Neuronal stem cell (in vitro differentiated cells): ENCODE results near the gene PRKN.

Source experiments
- DNase-seq: peaks from one replicate; pipeline ENCODE4 v3.0.0-alpha.2; 2013; ENCODE audit warnings: low spot score
- H2AFZ ChIP-seq: one replicate; pipeline ENCODE4 v1.6.1; 2013; ENCODE audit warnings: mild to moderate bottlenecking, low read length, inconsistent platforms
- H2AK5ac ChIP-seq: 2 replicates; pipeline ENCODE4 v1.6.1; 2013; ENCODE audit warnings: low read depth, mild to moderate bottlenecking, inconsistent platforms, low read length, moderate library complexity, mixed read lengths
- H2BK120ac ChIP-seq: 2 replicates; pipeline ENCODE4 v1.6.1; 2013; ENCODE audit warnings: low read depth, mild to moderate bottlenecking, inconsistent platforms, low read length, moderate library complexity, mixed read lengths
- H2BK12ac ChIP-seq: one replicate; pipeline ENCODE4 v1.6.1; 2013; ENCODE audit warnings: low read length, inconsistent platforms
- H2BK15ac ChIP-seq: 2 replicates; pipeline ENCODE4 v1.6.1; 2013; ENCODE audit warnings: mild to moderate bottlenecking, low read length, inconsistent platforms, mixed read lengths
- H2BK5ac ChIP-seq: one replicate; pipeline ENCODE4 v1.6.1; 2013; ENCODE audit warnings: inconsistent platforms, mild to moderate bottlenecking, low read length, moderate library complexity
- H3K14ac ChIP-seq: one replicate; pipeline ENCODE4 v1.6.1; 2013; ENCODE audit warnings: low read length, inconsistent platforms
- H3K18ac ChIP-seq: 2 replicates; pipeline ENCODE4 v1.6.1; 2013; ENCODE audit warnings: low read length, inconsistent platforms
- H3K23ac ChIP-seq: 2 replicates; pipeline ENCODE4 v1.6.1; 2013; ENCODE audit warnings: low read depth, mild to moderate bottlenecking, mixed read lengths, low read length, inconsistent platforms; ENCODE audit not compliant: poor library complexity
- H3K27ac ChIP-seq: replicated peaks from 3 replicates; pipeline ENCODE4 v1.5.1; 2013; ENCODE audit warnings: low read length, inconsistent platforms
- H3K27me3 ChIP-seq, 3 experiments: 2 replicates each; pipeline ENCODE4 v1.6.1; 2013; ENCODE audit warnings: low read length in 3 of 3, mild to moderate bottlenecking in 2 of 3, inconsistent platforms in 1 of 3, low read depth in 1 of 3, mixed read lengths in 1 of 3, moderate library complexity in 1 of 3; ENCODE audit not compliant: control insufficient read depth in 3 of 3, insufficient read depth in 3 of 3
- H3K36me3 ChIP-seq, 2 donors: replicated peaks in 1 of 2; 2 replicates each; pipeline ENCODE4 v1.6.1; 2013; ENCODE audit warnings: low read length in 2 of 2; ENCODE audit not compliant: control insufficient read depth in 2 of 2, insufficient read depth in 2 of 2
- H3K4ac ChIP-seq: 2 replicates; pipeline ENCODE4 v1.6.1; 2013; ENCODE audit warnings: inconsistent platforms, mild to moderate bottlenecking, low read length, moderate library complexity
- H3K4me1 ChIP-seq, 2 donors: 1 replicate in 1 of 2; 2 replicates in 1 of 2; pipeline ENCODE4 v1.6.1; 2013; ENCODE audit warnings: low read length in 2 of 2, low read depth in 1 of 2; ENCODE audit not compliant: control insufficient read depth in 2 of 2, insufficient read depth in 1 of 2
- H3K4me2 ChIP-seq: one replicate; pipeline ENCODE4 v1.6.1; 2013; ENCODE audit warnings: mild to moderate bottlenecking, low read length, inconsistent platforms; ENCODE audit not compliant: insufficient read depth, poor library complexity, severe bottlenecking
- H3K4me3 ChIP-seq, 2 donors: 2 replicates each; pipeline ENCODE4 v1.5.1; 2013; ENCODE audit warnings: low read length in 2 of 2, mild to moderate bottlenecking in 2 of 2, inconsistent platforms in 1 of 2, moderate library complexity in 1 of 2
- H3K79me1 ChIP-seq: one replicate; pipeline ENCODE4 v1.6.1; 2013; ENCODE audit warnings: low read depth, mild to moderate bottlenecking, inconsistent platforms, low read length, moderate library complexity
- H3K9ac ChIP-seq: one replicate; pipeline ENCODE4 v1.6.1; 2013; ENCODE audit warnings: mild to moderate bottlenecking, low read depth, low read length, inconsistent platforms; ENCODE audit not compliant: poor library complexity
- H3K9me3 ChIP-seq, 2 donors: replicated peaks in 1 of 2; 2 replicates each; pipeline versions ENCODE3 to v1.6.1; 2013; ENCODE audit warnings: low read length in 2 of 2, mild to moderate bottlenecking in 2 of 2, inconsistent platforms in 1 of 2, low read depth in 1 of 2, mixed read lengths in 1 of 2, moderate library complexity in 1 of 2; ENCODE audit not compliant: control insufficient read depth in 2 of 2, insufficient read depth in 1 of 2
- H4K8ac ChIP-seq: one replicate; pipeline ENCODE4 v1.6.1; 2013; ENCODE audit warnings: low read depth, mild to moderate bottlenecking, inconsistent platforms, low read length, moderate library complexity
- H4K91ac ChIP-seq: one replicate; pipeline ENCODE4 v1.6.1; 2013; ENCODE audit warnings: low read length, low read depth, mild to moderate bottlenecking, inconsistent platforms; ENCODE audit not compliant: poor library complexity
- WGBS, 2 donors: extraction: QIAGEN DNeasy Blood & Tissue Kit; methylation state at CpG; one replicate each; pipeline ENCODE4 v1.1.7; 2013; ENCODE audit warnings: missing lambda C conversion rate in 2 of 2, mixed read lengths in 1 of 2; ENCODE audit not compliant: insufficient read length in 2 of 2, insufficient replicate concordance in 1 of 2; ENCODE audit errors: extremely low coverage in 2 of 2; 5-methylcytosine and 5-hydroxymethylcytosine counted together

Gene PRKN

GRCh38 chr6:161369339-161369738, 1358.2 kb downstream of the PRKN start:
- H3K9me3 ChIP-seq: no peaks in the 10 kb centered on the region
- no peak overlapping the region for H3K4me2 ChIP-seq
- WGBS, 2 donors: no CpG with 5 or more reads among the region's 13 CpGs
- H2BK120ac ChIP-seq: no peak overlapping the region
- H3K14ac ChIP-seq: no peak overlapping the region
- H3K27ac ChIP-seq: no peak overlapping the region
- H3K4me1 ChIP-seq: peaks cover 0 to 4% of the 10 kb centered on the region in 2 donors
- H3K4ac ChIP-seq: peak overlapping the region; percentile 10
- peaks cover 0 to 3% (median 0%) of the 10 kb centered on the region in 3 experiments for H3K27me3 ChIP-seq
- no peak overlapping the region for H4K8ac ChIP-seq
- no peak overlapping the region for H3K9ac ChIP-seq
- H2AFZ ChIP-seq: no peak overlapping the region
- H3K36me3 ChIP-seq: peaks cover 0 to 3% of the 10 kb centered on the region in 2 donors
- no peaks in the 10 kb centered on the region for H3K79me1 ChIP-seq
- no peak overlapping the region for H4K91ac ChIP-seq
- no peak overlapping the region for H2AK5ac ChIP-seq
- no peak overlapping the region for H3K18ac ChIP-seq
- H3K4me3 ChIP-seq: peak overlapping the region in 1 of 2 donors; percentile 46
- H2BK15ac ChIP-seq: no peak overlapping the region
- no peak for DNase-seq
- no peak overlapping the region for H3K23ac ChIP-seq
- no peak overlapping the region for H2BK12ac ChIP-seq
- H2BK5ac ChIP-seq: no peak overlapping the region

GRCh38 chr6:161368514-161368913, 1359.1 kb downstream of the PRKN start:
- Histone ChIP-seq H3K79me1 (no peaks in the 10 kb centered on the region), H2BK12ac (no peak overlapping the region), H3K27ac (no peak overlapping the region), H3K36me3 (no peaks in the 10 kb centered on the region), H2BK15ac (peak overlapping the region; percentile 79), H2BK120ac (no peak overlapping the region), H3K14ac (no peak overlapping the region), H3K27me3 (no peaks in the 10 kb centered on the region), H3K9ac (peak overlapping the region; percentile 50), H3K18ac (peak overlapping the region; percentile 41), H4K91ac (no peak overlapping the region), H2AK5ac (peak overlapping the region; percentile 58), H3K4ac (no peak overlapping the region), H3K4me2 (no peak overlapping the region), H2AFZ (no peak overlapping the region), H2BK5ac (peak overlapping the region; percentile 45), H3K4me3 (no peak overlapping the region), H3K4me1 (peaks cover 0 to 3% of the 10 kb centered on the region in 2 donors), H3K23ac (peak overlapping the region; percentile 18), H4K8ac (no peak overlapping the region), H3K9me3 (peaks cover 0 to 2% of the 10 kb centered on the region in 2 donors)
- no CpG with 5 or more reads among the region's 7 CpGs for WGBS, 2 donors
- DNase-seq: no peak

- Histone ChIP-seq H2BK5ac (no peak overlapping the region), H3K4me1 (peaks cover 0 to 3% of the 10 kb centered on the region in 2 donors), H3K36me3 (no peaks in the 10 kb centered on the region), H3K4me3 (no peak overlapping the region), H3K18ac (no peak overlapping the region), H4K8ac (no peak overlapping the region), H3K27ac (no peak overlapping the region), H4K91ac (no peak overlapping the region), H3K4me2 (no peak overlapping the region), H3K9ac (no peak overlapping the region), H3K27me3 (no peaks in the 10 kb centered on the region), H3K4ac (no peak overlapping the region), H2AK5ac (no peak overlapping the region), H2AFZ (no peak overlapping the region), H2BK120ac (no peak overlapping the region), H3K14ac (no peak overlapping the region), H3K79me1 (no peaks in the 10 kb centered on the region), H2BK15ac (no peak overlapping the region), H2BK12ac (no peak overlapping the region), H3K23ac (no peak overlapping the region), H3K9me3 (peaks cover 0 to 6% of the 10 kb centered on the region in 2 donors)
- WGBS, 2 donors: no CpG with 5 or more reads among the region's 12 CpGs
- no peak for DNase-seq
Observed at GRCh38 chr6:161367472-161367871, 1360.1 kb downstream of the PRKN start.

- Histone ChIP-seq H2BK120ac (no peak overlapping the region), H3K36me3 (no peaks in the 10 kb centered on the region), H2BK15ac (no peak overlapping the region), H3K18ac (peak overlapping the region; percentile 29), H2AFZ (no peak overlapping the region), H3K9me3 (peaks cover 5 to 9% of the 10 kb centered on the region in 2 donors), H3K14ac (no peak overlapping the region), H2BK12ac (no peak overlapping the region), H3K4me1 (peaks cover 0 to 3% of the 10 kb centered on the region in 2 donors), H3K23ac (no peak overlapping the region), H3K4me2 (no peak overlapping the region), H2BK5ac (no peak overlapping the region), H3K79me1 (no peaks in the 10 kb centered on the region), H3K4me3 (no peak overlapping the region), H4K91ac (no peak overlapping the region), H3K9ac (no peak overlapping the region), H2AK5ac (no peak overlapping the region), H4K8ac (no peak overlapping the region), H3K4ac (no peak overlapping the region), H3K27ac (no peak overlapping the region), H3K27me3 (no peaks in the 10 kb centered on the region)
- WGBS, 2 donors: no CpG with 5 or more reads among the region's 11 CpGs
- DNase-seq: no peak
Observed at GRCh38 chr6:161366301-161366923, 1361.2 kb downstream of the PRKN start.
